Activated naive CD4-positive, alpha-beta T cell treated with anti-CD3 and anti-CD28 coated beads, Interleukin-2, amount 50 U/mL, for 72 hours (primary cell): ENCODE measurements around the gene DRC7. TPM values are rescaled to one million over a fixed set of nuclear protein-coding genes. Genes with fewer than 3 reads are reported as not detected.
"Not testable (repeated sequence)": the region's sequence is repeated elsewhere in the genome, so short reads cannot be mapped to it uniquely, and the experiment has no call there.

Experiments
- ATAC-seq, 2 donors: fragments of 150-1000 bp; cut with Tn5 transposase; 2 replicates each; pipeline ENCODE4 v1.10.0; 2021; ENCODE audit warnings: mild to moderate bottlenecking in 2 of 2, moderate library complexity in 2 of 2
- DNase-seq, 2 donors: peaks; one replicate each; pipeline ENCODE4 v3.0.0; 2021 to 2022; ENCODE audit warnings: low spot score in 2 of 2
- H3K27ac Mint-ChIP-seq, 2 donors: one replicate each; pipeline ENCODE4 v1.8.0; 2022; ENCODE audit warnings: mild to moderate bottlenecking in 2 of 2, mixed read lengths in 2 of 2
- H3K36me3 Mint-ChIP-seq, 2 donors: one replicate each; pipeline ENCODE4 v1.8.0; 2022; ENCODE audit warnings: mixed read lengths in 2 of 2
- H3K9me3 Mint-ChIP-seq, 2 donors: one replicate each; pipeline ENCODE4 v1.8.0; 2022; ENCODE audit warnings: mixed read lengths in 2 of 2
- total RNA-seq, 2 donors: library from RNA; stranded (reverse); gene quantifications; one replicate each; pipeline ENCODE4 v1.2.3, GENCODE V29; 2022

The DRC7 gene
- total RNA-seq, 2 donors from 2014 or later, result not detected

DNA sequence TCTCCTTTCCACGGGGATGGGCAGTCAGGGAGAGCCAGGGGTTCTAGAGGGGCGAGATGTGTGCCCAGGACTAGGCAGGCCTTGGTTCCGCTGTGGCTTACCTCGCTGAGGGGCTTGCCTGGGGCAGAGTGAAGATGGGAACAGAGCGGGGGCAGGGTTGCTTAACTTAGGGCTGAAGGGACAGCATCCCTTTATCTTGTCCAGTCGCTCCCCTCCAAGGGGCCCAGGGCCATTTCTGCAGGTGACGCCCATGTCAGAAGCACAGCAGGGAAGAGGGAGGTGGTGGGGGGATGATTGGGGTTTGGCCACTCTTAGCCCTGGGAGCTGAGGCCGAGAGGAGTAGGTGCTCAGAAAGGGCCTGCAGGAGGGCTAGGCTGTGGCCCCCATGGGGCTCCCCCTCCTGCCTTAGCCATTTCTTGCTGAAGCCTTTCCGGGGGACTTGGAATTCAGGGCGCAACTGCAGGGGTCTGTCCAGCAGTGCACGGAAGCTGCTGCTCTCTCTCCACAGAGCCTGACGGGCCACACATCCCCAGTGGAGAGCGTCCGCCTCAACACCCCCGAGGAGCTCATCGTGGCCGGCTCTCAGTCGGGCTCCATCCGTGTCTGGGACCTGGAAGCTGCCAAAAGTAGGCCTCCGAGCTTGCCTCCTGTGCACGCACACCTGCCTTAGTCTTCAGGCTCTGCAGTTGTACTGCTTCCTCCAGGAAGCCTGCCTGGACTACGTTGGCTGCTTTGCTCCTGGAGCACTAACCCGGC is 49.5 kb downstream of the DRC7 start:
- DNase-seq (no peak), ATAC-seq (no peak)
- Mint-ChIP-seq H3K36me3 (no peaks in the 10 kb centered on the region), H3K9me3 (no peaks in the 10 kb centered on the region), H3K27ac (peak overlapping the region in 1 of 2 donors; percentile 29)

- no peak overlapping the region for H3K27ac Mint-ChIP-seq
- H3K36me3 Mint-ChIP-seq, result no peaks in the 10 kb centered on the region
- ATAC-seq, result no peak
- no peaks in the 10 kb centered on the region for H3K9me3 Mint-ChIP-seq
- DNase-seq, result no peak
Measured at GRCh38 chr16:57744642-57744903, 50.0 kb downstream of the DRC7 start.

DNA sequence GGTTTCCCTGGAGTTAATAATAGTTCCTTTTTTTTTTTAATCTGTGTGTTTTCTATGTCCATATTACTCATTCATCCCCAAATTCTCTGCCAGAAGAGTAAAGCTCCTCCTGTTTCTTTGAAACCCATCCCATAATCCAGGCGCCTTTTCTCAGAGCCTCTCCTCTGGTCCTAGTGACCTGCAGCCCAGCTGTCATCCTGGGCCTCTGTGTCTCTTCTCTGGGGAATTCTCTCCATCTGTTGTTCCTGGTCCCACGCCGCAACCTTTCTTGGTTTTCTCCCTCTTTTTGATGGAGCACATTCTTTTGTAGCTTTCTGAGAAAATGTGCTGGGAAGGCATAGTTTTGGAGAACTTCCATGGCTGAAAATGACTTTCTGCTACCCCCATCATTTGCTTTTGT is 51.2 kb downstream of the DRC7 start:
- DNase-seq, result no peak
- Mint-ChIP-seq H3K27ac (no peak overlapping the region), H3K9me3 (no peaks in the 10 kb centered on the region), H3K36me3 (no peaks in the 10 kb centered on the region)
- no peak for ATAC-seq

- H3K36me3 Mint-ChIP-seq, ATAC-seq, H3K9me3 Mint-ChIP-seq, H3K27ac Mint-ChIP-seq, DNase-seq: not testable (repeated sequence)
Measured at GRCh38 chr16:57746316-57746715, 51.7 kb downstream of the DRC7 start.

DNA sequence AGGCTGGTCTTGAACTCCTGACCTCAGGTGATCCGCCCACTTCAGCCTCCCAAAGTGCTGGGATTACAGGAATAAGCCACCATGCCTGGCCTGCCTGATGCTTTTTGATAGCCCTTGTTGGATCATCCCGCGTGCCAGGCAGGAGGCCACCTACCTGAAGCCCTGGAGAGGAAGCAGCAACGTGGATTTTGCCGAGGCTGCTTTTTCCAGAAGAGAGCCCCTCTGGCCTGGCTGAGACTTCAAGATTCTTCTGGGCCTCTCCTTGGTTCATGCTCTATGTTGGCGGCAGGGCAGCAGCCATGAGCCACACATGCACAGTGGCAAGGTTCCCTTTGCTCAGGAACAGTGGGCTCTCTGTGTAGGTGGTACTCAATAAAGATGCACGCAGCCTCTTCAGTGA is 52.5 kb downstream of the DRC7 start:
- ATAC-seq, result no peak
- H3K9me3 Mint-ChIP-seq, result no peaks in the 10 kb centered on the region
- H3K27ac Mint-ChIP-seq, result no peak overlapping the region
- no peaks in the 10 kb centered on the region for H3K36me3 Mint-ChIP-seq
- DNase-seq, result no peak

GRCh38 chr16:57747496-57747895 is 52.9 kb downstream of the DRC7 start:
- Mint-ChIP-seq H3K36me3 (no peaks in the 10 kb centered on the region), H3K27ac (no peak overlapping the region), H3K9me3 (no peaks in the 10 kb centered on the region)
- DNase-seq (no peak), ATAC-seq (no peak)

GRCh38 chr16:57747996-57748395 is 53.4 kb downstream of the DRC7 start:
- no peak overlapping the region for H3K27ac Mint-ChIP-seq
- H3K9me3 Mint-ChIP-seq, result no peaks in the 10 kb centered on the region
- H3K36me3 Mint-ChIP-seq, result no peaks in the 10 kb centered on the region
- no peak for DNase-seq
- no peak for ATAC-seq

- Mint-ChIP-seq H3K36me3 (no peaks in the 10 kb centered on the region), H3K9me3 (no peaks in the 10 kb centered on the region), H3K27ac (no peak overlapping the region)
- DNase-seq (no peak), ATAC-seq (no peak)
Measured at GRCh38 chr16:57748596-57748995, 54.0 kb downstream of the DRC7 start.

DNA sequence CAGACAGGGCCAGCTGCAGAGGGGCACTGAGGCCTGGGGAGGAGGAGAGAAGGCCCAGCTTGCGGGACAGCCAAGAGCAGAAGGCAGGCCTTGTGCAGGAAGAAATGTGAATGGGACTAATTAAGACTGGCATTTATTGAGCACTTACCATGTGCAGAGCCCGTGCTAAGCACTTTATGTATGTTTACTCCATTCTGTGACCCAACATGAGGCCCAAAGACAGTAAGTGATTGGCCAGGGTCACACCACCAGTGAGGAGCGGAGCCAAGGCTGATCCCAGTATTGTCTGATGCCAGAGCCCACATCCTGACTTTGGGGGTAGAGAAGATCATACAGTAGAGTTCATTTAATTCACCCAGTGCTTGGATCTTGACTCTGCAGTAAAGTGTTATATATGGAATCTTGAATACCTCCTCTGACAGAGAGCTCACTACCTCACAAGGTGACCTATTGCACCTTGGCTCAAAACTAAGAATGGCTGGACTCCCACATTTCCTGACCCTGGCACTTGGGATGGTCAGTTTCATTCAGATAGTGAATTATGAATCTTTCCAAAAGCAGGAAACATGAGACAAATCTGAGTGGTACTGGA is 54.6 kb downstream of the DRC7 start:
- Mint-ChIP-seq H3K36me3 (no peaks in the 10 kb centered on the region), H3K27ac (no peak overlapping the region), H3K9me3 (no peaks in the 10 kb centered on the region)
- DNase-seq (no peak), ATAC-seq (no peak)

GRCh38 chr16:57749856-57750452 is 55.3 kb downstream of the DRC7 start:
- H3K27ac Mint-ChIP-seq, result peak overlapping the region in 1 of 2 donors; percentile 40
- H3K36me3 Mint-ChIP-seq, result no peaks in the 10 kb centered on the region
- H3K9me3 Mint-ChIP-seq, result no peaks in the 10 kb centered on the region
- no peak for ATAC-seq
- DNase-seq, result no peak

- H3K27ac Mint-ChIP-seq, result peak overlapping the region in 1 of 2 donors; percentile 77
- DNase-seq (no peak), ATAC-seq (no peak)
- H3K36me3 Mint-ChIP-seq, result no peaks in the 10 kb centered on the region
- no peaks in the 10 kb centered on the region for H3K9me3 Mint-ChIP-seq
Measured at GRCh38 chr16:57750796-57751538, 56.4 kb downstream of the DRC7 start.

- no peak for ATAC-seq
- Mint-ChIP-seq H3K27ac (peak overlapping the region; percentile 59 to 77), H3K9me3 (no peaks in the 10 kb centered on the region), H3K36me3 (no peaks in the 10 kb centered on the region)
- DNase-seq, result no peak
Measured at GRCh38 chr16:57751539-57752202, 57.1 kb downstream of the DRC7 start.

DNA sequence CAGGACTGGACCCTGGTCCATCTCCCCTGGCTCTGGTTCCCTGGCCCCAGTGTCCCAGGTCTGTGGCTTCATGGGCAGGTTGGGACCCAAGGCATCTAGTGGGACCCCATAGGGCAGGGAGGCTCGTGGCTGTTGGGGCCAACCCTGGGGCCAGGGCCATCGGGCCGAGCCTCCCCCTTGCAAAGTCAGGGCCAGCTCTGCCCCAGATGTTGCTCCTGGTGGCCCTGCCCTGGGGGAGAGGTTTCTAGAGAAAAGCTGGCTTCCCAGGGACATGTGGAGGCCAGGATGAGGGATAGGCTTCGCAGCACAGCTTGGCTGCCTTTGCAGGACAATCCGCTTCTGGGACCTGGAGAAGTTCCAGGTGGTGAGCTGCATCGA is 57.6 kb downstream of the DRC7 start:
- no peaks in the 10 kb centered on the region for H3K36me3 Mint-ChIP-seq
- no peak for DNase-seq
- H3K9me3 Mint-ChIP-seq, result no peaks in the 10 kb centered on the region
- peak overlapping the region in 1 of 2 donors; percentile 59 for H3K27ac Mint-ChIP-seq
- ATAC-seq, result no peak

DNA sequence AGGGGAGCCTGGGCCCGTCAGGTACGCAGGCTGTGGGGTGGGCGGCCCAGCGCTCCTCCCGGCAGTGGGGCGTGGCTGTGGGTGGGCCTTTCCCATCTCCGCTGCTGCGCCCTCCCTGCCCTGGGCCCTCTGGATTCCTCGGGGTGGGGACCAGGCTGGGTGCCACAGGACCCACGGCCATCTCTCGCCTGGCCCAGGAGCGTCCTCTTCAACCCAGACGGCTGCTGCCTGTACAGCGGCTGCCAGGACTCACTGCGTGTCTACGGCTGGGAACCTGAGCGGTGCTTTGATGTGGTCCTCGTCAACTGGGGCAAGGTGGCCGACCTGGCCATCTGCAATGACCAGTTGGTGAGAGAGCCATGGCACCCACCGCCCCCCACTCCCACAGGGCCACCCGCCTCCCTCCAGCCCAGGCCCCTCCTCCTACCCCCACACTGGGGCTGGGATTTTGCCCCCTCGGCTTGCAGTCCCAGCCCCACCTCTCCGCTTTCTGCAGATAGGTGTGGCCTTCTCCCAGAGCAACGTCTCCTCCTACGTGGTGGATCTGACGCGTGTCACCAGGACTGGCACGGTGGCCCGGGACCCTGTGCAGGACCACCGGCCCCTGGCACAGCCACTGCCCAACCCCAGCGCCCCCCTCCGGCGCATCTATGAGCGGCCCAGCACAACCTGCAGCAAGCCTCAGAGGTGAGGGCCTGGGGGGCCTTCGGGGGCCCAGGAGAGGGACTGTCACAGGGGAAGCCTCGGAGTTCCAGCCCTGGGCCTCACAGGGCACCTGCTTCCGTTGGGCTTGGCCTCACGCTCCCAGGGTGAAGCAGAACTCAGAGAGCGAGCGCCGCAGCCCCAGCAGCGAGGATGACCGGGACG is 58.2 kb downstream of the DRC7 start:
- DNase-seq (no peak), ATAC-seq (no peak)
- no peak overlapping the region for H3K27ac Mint-ChIP-seq
- H3K36me3 Mint-ChIP-seq, result no peaks in the 10 kb centered on the region
- no peaks in the 10 kb centered on the region for H3K9me3 Mint-ChIP-seq

- H3K27ac Mint-ChIP-seq, result peak overlapping the region; percentile 52 to 69
- H3K9me3 Mint-ChIP-seq, result no peaks in the 10 kb centered on the region
- no peaks in the 10 kb centered on the region for H3K36me3 Mint-ChIP-seq
- ATAC-seq (no peak), DNase-seq (no peak)
Measured at GRCh38 chr16:57753448-57754353, 59.1 kb downstream of the DRC7 start.
